ENCODE results near the gene EDAR. TPM values are rescaled to one million over a fixed set of nuclear protein-coding genes. Genes with fewer than 3 reads are reported as not detected.

Gene EDAR
- total RNA-seq, 2 donors from 2014 or later = 0.69 to 1.1 TPM

GRCh38 chr2:108972663-108973062 is 16.4 kb downstream of the EDAR start:
- intact Hi-C loops (cut with DNase I) = no loop called here
- peak overlapping the region in 1 of 2 donors; percentile 56 for H3K9ac ChIP-seq (ENCODE audit: low read depth in 2 of 2, low read length in 2 of 2)
- peaks cover 23% of the 10 kb centered on the region for H3K4me1 ChIP-seq
- H3K27me3 ChIP-seq = no peaks in the 10 kb centered on the region
- no peaks in the 10 kb centered on the region for H3K9me3 ChIP-seq
- no peak for TF ChIP-seq CTCF (IDR thresholded peaks at IDR 0.05)
- DNase-seq = peak; percentile 61
- H3K4me3 ChIP-seq = no peak overlapping the region
- H3K36me3 ChIP-seq = no peaks in the 10 kb centered on the region
- H3K27ac ChIP-seq = peak overlapping the region; percentile 87

GRCh38 chr2:108971661-108972566 is 17.1 kb downstream of the EDAR start:
- peak; percentile 86 for DNase-seq
- TF ChIP-seq CTCF (IDR thresholded peaks at IDR 0.05) = no peak
- Histone ChIP-seq H3K36me3 (no peaks in the 10 kb centered on the region), H3K9me3 (no peaks in the 10 kb centered on the region), H3K27ac (peak overlapping the region; percentile 87), H3K4me1 (peaks cover 23% of the 10 kb centered on the region), H3K9ac (ENCODE audit: low read depth in 2 of 2, low read length in 2 of 2) (peak overlapping the region; percentile 36 to 56), H3K27me3 (no peaks in the 10 kb centered on the region), H3K4me3 (no peak overlapping the region)
- intact Hi-C loops (cut with DNase I) = no loop called here

- Histone ChIP-seq H3K4me1 (peaks cover 23% of the 10 kb centered on the region), H3K27me3 (no peaks in the 10 kb centered on the region)
- intact Hi-C loops (cut with DNase I) = no loop called here
These were observed 18.7 kb downstream of the EDAR start for GRCh38 chr2:108970369-108970768.

GRCh38 chr2:108969856-108970255 is 19.2 kb downstream of the EDAR start:
- Histone ChIP-seq H3K27me3 (no peaks in the 10 kb centered on the region), H3K9me3 (no peaks in the 10 kb centered on the region), H3K4me3 (no peak overlapping the region), H3K9ac (ENCODE audit: low read depth in 2 of 2, low read length in 2 of 2) (peak overlapping the region in 1 of 2 donors; percentile 31), H3K4me1 (peaks cover 23% of the 10 kb centered on the region), H3K27ac (peak overlapping the region; percentile 87), H3K36me3 (no peaks in the 10 kb centered on the region)
- intact Hi-C loops (cut with DNase I) = no loop called here
- DNase-seq = no peak
- TF ChIP-seq CTCF (IDR thresholded peaks at IDR 0.05) = no peak

More at GRCh38 chr2:108970369-108970768, 18.7 kb downstream of the EDAR start:
- no peaks in the 10 kb centered on the region for H3K36me3 ChIP-seq
- no peak for TF ChIP-seq CTCF (IDR thresholded peaks at IDR 0.05)
- peak; percentile 77 for DNase-seq
- peak overlapping the region; percentile 87 for H3K27ac ChIP-seq
- peak overlapping the region in 1 of 2 donors; percentile 31 for H3K9ac ChIP-seq (ENCODE audit: low read depth in 2 of 2, low read length in 2 of 2)
- no peak overlapping the region for H3K4me3 ChIP-seq
- no peaks in the 10 kb centered on the region for H3K9me3 ChIP-seq

GRCh38 chr2:108968619-108969018 is 20.4 kb downstream of the EDAR start:
- Histone ChIP-seq H3K9me3 (no peaks in the 10 kb centered on the region), H3K9ac (ENCODE audit: low read depth in 2 of 2, low read length in 2 of 2) (peak overlapping the region in 1 of 2 donors; percentile 43), H3K4me1 (peaks cover 23% of the 10 kb centered on the region), H3K36me3 (no peaks in the 10 kb centered on the region), H3K4me3 (no peak overlapping the region), H3K27ac (no peak overlapping the region), H3K27me3 (no peaks in the 10 kb centered on the region)
- TF ChIP-seq CTCF (IDR thresholded peaks at IDR 0.05) = no peak
- DNase-seq = peak; percentile 80
- intact Hi-C loops (cut with DNase I) = no loop called here
